GM23338 (cell line): ENCODE results near the gene GATA5.

Experiments
- CREB1 ChIP-seq: fragments of 250-450 bp; sonication (Bioruptor Pico); IDR thresholded peaks from 2 replicates; pipeline ENCODE4 v1.5.0; 2020; ENCODE audit warnings: low read depth, mild to moderate bottlenecking, moderate library complexity
- EZH2 ChIP-seq: fragments of 200-600 bp; sonication (generic); IDR thresholded peaks from one replicate; pipeline ENCODE4 v1.8.0; 2017; ENCODE audit warnings: antibody characterized with exemption, mild to moderate bottlenecking, low read depth; ENCODE audit not compliant: unreplicated experiment
- EZH2phosphoT487 ChIP-seq: fragments of 200-600 bp; sonication (generic); IDR thresholded peaks from one replicate; pipeline ENCODE4 v1.8.1; 2018; ENCODE audit warnings: antibody characterized with exemption; ENCODE audit not compliant: unreplicated experiment
- JUNB ChIP-seq: IDR thresholded peaks from one replicate; pipeline ENCODE4 v1.6.1; 2016; ENCODE audit warnings: antibody characterized with exemption; ENCODE audit not compliant: unreplicated experiment
- NANOG ChIP-seq: IDR thresholded peaks from 2 replicates; pipeline ENCODE4 v1.6.1; 2016; ENCODE audit warnings: antibody characterized with exemption, borderline replicate concordance
- POLR2AphosphoS5 ChIP-seq: IDR thresholded peaks from 2 replicates; pipeline ENCODE4 v1.6.1; 2016; ENCODE audit warnings: antibody characterized with exemption, low read depth
- STAT1 ChIP-seq: IDR thresholded peaks from one replicate; pipeline ENCODE4 v1.6.1; 2016; ENCODE audit warnings: antibody characterized with exemption; ENCODE audit not compliant: unreplicated experiment
- ZNF114 ChIP-seq: fragments of 250-450 bp; sonication (Bioruptor Pico); IDR thresholded peaks from 2 replicates; pipeline ENCODE4 v1.5.0; 2020; ENCODE audit warnings: mild to moderate bottlenecking, moderate library complexity
- ZNF331 ChIP-seq: fragments of 250-450 bp; sonication (Bioruptor Pico); IDR thresholded peaks from 2 replicates; pipeline ENCODE4 v1.5.0; 2020; ENCODE audit warnings: low read depth, mild to moderate bottlenecking, moderate library complexity
- TF ChIP-seq, protein P1 (sequence below), 2 experiments: fragments of 200-600 bp in 1 of 2; sonication (generic) in 1 of 2; conservative IDR thresholded peaks; 2 replicates each; pipeline versions ENCODE4 v1.5.1 to v1.6.1; 2016 to 2017; ENCODE audit warnings: antibody characterized with exemption in 2 of 2, low read depth in 2 of 2, mild to moderate bottlenecking in 2 of 2, moderate library complexity in 1 of 2
- TF ChIP-seq, protein P2 (sequence below): IDR thresholded peaks from one replicate; pipeline ENCODE4 v1.6.1; 2018; ENCODE audit warnings: antibody characterized with exemption; ENCODE audit not compliant: unreplicated experiment
- TF ChIP-seq, protein P3 (sequence below): fragments of 250-450 bp; sonication (Bioruptor Pico); IDR thresholded peaks from 2 replicates; pipeline ENCODE4 v1.5.0; 2020; ENCODE audit warnings: mild to moderate bottlenecking, moderate library complexity
- TF ChIP-seq, protein P4 (sequence below): IDR thresholded peaks from 2 replicates; pipeline ENCODE4 v1.6.1; 2016; ENCODE audit warnings: antibody characterized with exemption

DNA sequence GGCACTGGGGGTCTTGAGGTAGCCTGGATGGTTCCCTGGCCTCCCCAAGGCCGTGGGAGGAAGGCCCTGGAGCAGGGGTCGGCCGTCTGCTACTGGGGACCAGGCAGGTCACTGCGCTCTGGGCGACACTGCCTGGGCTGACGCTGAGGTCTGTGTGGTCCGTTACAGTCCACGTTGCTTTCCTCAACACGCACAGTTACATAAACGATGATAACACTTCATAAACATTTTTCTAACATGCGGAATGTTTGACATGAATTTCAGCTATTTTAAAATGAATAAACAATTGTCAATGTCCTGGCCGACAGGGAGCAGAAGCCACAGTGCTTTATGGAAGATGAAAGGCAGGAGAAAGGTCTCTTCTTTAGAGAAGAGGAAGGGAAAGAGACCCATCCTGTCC is 38.3 kb downstream of the GATA5 start:
- TF ChIP-seq, protein P1, sequence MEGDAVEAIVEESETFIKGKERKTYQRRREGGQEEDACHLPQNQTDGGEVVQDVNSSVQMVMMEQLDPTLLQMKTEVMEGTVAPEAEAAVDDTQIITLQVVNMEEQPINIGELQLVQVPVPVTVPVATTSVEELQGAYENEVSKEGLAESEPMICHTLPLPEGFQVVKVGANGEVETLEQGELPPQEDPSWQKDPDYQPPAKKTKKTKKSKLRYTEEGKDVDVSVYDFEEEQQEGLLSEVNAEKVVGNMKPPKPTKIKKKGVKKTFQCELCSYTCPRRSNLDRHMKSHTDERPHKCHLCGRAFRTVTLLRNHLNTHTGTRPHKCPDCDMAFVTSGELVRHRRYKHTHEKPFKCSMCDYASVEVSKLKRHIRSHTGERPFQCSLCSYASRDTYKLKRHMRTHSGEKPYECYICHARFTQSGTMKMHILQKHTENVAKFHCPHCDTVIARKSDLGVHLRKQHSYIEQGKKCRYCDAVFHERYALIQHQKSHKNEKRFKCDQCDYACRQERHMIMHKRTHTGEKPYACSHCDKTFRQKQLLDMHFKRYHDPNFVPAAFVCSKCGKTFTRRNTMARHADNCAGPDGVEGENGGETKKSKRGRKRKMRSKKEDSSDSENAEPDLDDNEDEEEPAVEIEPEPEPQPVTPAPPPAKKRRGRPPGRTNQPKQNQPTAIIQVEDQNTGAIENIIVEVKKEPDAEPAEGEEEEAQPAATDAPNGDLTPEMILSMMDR (conservative IDR thresholded peaks at IDR 0.05; ENCODE audit: low read depth in 2 of 2), result no peak
- no peak for TF ChIP-seq EZH2phosphoT487
- TF ChIP-seq CREB1, result no peak
- TF ChIP-seq POLR2AphosphoS5, result no peak
- no peak for TF ChIP-seq EZH2
- TF ChIP-seq NANOG, result no peak
- no peak for TF ChIP-seq ZNF331 (CRISPR knock-in tag)
- TF ChIP-seq, protein P2, sequence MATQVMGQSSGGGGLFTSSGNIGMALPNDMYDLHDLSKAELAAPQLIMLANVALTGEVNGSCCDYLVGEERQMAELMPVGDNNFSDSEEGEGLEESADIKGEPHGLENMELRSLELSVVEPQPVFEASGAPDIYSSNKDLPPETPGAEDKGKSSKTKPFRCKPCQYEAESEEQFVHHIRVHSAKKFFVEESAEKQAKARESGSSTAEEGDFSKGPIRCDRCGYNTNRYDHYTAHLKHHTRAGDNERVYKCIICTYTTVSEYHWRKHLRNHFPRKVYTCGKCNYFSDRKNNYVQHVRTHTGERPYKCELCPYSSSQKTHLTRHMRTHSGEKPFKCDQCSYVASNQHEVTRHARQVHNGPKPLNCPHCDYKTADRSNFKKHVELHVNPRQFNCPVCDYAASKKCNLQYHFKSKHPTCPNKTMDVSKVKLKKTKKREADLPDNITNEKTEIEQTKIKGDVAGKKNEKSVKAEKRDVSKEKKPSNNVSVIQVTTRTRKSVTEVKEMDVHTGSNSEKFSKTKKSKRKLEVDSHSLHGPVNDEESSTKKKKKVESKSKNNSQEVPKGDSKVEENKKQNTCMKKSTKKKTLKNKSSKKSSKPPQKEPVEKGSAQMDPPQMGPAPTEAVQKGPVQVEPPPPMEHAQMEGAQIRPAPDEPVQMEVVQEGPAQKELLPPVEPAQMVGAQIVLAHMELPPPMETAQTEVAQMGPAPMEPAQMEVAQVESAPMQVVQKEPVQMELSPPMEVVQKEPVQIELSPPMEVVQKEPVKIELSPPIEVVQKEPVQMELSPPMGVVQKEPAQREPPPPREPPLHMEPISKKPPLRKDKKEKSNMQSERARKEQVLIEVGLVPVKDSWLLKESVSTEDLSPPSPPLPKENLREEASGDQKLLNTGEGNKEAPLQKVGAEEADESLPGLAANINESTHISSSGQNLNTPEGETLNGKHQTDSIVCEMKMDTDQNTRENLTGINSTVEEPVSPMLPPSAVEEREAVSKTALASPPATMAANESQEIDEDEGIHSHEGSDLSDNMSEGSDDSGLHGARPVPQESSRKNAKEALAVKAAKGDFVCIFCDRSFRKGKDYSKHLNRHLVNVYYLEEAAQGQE, result no peak
- TF ChIP-seq JUNB, result no peak
- TF ChIP-seq, protein P3, sequence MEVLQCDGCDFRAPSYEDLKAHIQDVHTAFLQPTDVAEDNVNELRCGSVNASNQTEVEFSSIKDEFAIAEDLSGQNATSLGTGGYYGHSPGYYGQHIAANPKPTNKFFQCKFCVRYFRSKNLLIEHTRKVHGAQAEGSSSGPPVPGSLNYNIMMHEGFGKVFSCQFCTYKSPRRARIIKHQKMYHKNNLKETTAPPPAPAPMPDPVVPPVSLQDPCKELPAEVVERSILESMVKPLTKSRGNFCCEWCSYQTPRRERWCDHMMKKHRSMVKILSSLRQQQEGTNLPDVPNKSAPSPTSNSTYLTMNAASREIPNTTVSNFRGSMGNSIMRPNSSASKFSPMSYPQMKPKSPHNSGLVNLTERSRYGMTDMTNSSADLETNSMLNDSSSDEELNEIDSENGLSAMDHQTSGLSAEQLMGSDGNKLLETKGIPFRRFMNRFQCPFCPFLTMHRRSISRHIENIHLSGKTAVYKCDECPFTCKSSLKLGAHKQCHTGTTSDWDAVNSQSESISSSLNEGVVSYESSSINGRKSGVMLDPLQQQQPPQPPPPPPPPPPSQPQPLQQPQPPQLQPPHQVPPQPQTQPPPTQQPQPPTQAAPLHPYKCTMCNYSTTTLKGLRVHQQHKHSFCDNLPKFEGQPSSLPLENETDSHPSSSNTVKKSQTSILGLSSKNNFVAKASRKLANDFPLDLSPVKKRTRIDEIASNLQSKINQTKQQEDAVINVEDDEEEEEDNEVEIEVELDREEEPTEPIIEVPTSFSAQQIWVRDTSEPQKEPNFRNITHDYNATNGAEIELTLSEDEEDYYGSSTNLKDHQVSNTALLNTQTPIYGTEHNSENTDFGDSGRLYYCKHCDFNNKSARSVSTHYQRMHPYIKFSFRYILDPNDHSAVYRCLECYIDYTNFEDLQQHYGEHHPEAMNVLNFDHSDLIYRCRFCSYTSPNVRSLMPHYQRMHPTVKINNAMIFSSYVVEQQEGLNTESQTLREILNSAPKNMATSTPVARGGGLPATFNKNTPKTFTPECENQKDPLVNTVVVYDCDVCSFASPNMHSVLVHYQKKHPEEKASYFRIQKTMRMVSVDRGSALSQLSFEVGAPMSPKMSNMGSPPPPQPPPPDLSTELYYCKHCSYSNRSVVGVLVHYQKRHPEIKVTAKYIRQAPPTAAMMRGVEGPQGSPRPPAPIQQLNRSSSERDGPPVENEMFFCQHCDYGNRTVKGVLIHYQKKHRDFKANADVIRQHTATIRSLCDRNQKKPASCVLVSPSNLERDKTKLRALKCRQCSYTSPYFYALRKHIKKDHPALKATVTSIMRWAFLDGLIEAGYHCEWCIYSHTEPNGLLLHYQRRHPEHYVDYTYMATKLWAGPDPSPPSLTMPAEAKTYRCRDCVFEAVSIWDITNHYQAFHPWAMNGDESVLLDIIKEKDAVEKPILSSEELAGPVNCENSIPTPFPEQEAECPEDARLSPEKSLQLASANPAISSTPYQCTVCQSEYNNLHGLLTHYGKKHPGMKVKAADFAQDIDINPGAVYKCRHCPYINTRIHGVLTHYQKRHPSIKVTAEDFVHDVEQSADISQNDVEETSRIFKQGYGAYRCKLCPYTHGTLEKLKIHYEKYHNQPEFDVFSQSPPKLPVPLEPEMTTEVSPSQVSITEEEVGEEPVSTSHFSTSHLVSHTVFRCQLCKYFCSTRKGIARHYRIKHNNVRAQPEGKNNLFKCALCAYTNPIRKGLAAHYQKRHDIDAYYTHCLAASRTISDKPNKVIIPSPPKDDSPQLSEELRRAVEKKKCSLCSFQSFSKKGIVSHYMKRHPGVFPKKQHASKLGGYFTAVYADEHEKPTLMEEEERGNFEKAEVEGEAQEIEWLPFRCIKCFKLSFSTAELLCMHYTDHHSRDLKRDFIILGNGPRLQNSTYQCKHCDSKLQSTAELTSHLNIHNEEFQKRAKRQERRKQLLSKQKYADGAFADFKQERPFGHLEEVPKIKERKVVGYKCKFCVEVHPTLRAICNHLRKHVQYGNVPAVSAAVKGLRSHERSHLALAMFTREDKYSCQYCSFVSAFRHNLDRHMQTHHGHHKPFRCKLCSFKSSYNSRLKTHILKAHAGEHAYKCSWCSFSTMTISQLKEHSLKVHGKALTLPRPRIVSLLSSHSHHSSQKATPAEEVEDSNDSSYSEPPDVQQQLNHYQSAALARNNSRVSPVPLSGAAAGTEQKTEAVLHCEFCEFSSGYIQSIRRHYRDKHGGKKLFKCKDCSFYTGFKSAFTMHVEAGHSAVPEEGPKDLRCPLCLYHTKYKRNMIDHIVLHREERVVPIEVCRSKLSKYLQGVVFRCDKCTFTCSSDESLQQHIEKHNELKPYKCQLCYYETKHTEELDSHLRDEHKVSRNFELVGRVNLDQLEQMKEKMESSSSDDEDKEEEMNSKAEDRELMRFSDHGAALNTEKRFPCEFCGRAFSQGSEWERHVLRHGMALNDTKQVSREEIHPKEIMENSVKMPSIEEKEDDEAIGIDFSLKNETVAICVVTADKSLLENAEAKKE (CRISPR knock-in tag), result no peak
- TF ChIP-seq STAT1, result no peak
- TF ChIP-seq, protein P4, sequence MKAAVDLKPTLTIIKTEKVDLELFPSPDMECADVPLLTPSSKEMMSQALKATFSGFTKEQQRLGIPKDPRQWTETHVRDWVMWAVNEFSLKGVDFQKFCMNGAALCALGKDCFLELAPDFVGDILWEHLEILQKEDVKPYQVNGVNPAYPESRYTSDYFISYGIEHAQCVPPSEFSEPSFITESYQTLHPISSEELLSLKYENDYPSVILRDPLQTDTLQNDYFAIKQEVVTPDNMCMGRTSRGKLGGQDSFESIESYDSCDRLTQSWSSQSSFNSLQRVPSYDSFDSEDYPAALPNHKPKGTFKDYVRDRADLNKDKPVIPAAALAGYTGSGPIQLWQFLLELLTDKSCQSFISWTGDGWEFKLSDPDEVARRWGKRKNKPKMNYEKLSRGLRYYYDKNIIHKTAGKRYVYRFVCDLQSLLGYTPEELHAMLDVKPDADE, result no peak
- no peak for TF ChIP-seq ZNF114 (CRISPR knock-in tag)
